Mononuclear cell (primary cell): ENCODE results near the gene BARHL2. TPM values are rescaled to one million over a fixed set of nuclear protein-coding genes. Genes with fewer than 3 reads are reported as not detected.

Source experiments
- H3K27me3 ChIP-seq: 2 replicates; pipeline ENCODE4 v1.6.0; 2011; ENCODE audit warnings: low read length, control low read depth; ENCODE audit not compliant: insufficient read depth
- H3K4me1 ChIP-seq: 2 replicates; pipeline ENCODE4 v1.5.1; 2011; ENCODE audit warnings: mild to moderate bottlenecking, low read length, control low read depth; ENCODE audit not compliant: insufficient read depth
- H3K4me3 ChIP-seq: 2 replicates; pipeline ENCODE4 v1.5.1; 2011; ENCODE audit warnings: mild to moderate bottlenecking, low read length, moderate library complexity
- H3K9me3 ChIP-seq: 2 replicates; pipeline ENCODE4 v1.5.1; 2011; ENCODE audit warnings: low read depth, mild to moderate bottlenecking, control low read depth, low read length
- total RNA-seq: library from RNA; depleted of rRNA; stranded (reverse); fragments of >200 nt; gene quantifications from one replicate; pipeline ENCODE4 v1.2.3, GENCODE V29; 2012

The BARHL2 gene
- total RNA-seq, 1 donor: not detected

- H3K4me3 ChIP-seq: no peak overlapping the region
- H3K27me3 ChIP-seq: peaks cover 98% of the 10 kb centered on the region
- H3K9me3 ChIP-seq: no peaks in the 10 kb centered on the region
- peaks cover 13% of the 10 kb centered on the region for H3K4me1 ChIP-seq
These were observed 8.8 kb downstream of the BARHL2 start for GRCh38 chr1:90708236-90708786.

- Histone ChIP-seq H3K27me3 (peaks cover 94% of the 10 kb centered on the region), H3K4me1 (peaks cover 13% of the 10 kb centered on the region), H3K9me3 (no peaks in the 10 kb centered on the region), H3K4me3 (no peak overlapping the region)
These were observed 9.8 kb downstream of the BARHL2 start for GRCh38 chr1:90707363-90707710.

- no peaks in the 10 kb centered on the region for H3K9me3 ChIP-seq
- H3K4me3 ChIP-seq: no peak overlapping the region
- H3K4me1 ChIP-seq: peaks cover 13% of the 10 kb centered on the region
- H3K27me3 ChIP-seq: peaks cover 93% of the 10 kb centered on the region
These were observed 10.4 kb downstream of the BARHL2 start for GRCh38 chr1:90706437-90707362.

- Histone ChIP-seq H3K4me3 (no peak overlapping the region), H3K4me1 (peaks cover 13% of the 10 kb centered on the region), H3K27me3 (peaks cover 91% of the 10 kb centered on the region), H3K9me3 (no peaks in the 10 kb centered on the region)
These were observed 11.1 kb downstream of the BARHL2 start for GRCh38 chr1:90705956-90706355.

GRCh38 chr1:90704817-90705216 lies 12.3 kb downstream of the BARHL2 start:
- peaks cover 13% of the 10 kb centered on the region for H3K4me1 ChIP-seq
- H3K4me3 ChIP-seq: no peak overlapping the region
- no peaks in the 10 kb centered on the region for H3K9me3 ChIP-seq
- peaks cover 91% of the 10 kb centered on the region for H3K27me3 ChIP-seq

GRCh38 chr1:90694846-90695245 lies 22.3 kb downstream of the BARHL2 start:
- peaks cover 49% of the 10 kb centered on the region for H3K27me3 ChIP-seq
- no peak overlapping the region for H3K4me3 ChIP-seq
- no peaks in the 10 kb centered on the region for H3K9me3 ChIP-seq
- no peaks in the 10 kb centered on the region for H3K4me1 ChIP-seq

- Histone ChIP-seq H3K4me3 (no peak overlapping the region), H3K4me1 (no peaks in the 10 kb centered on the region), H3K9me3 (no peaks in the 10 kb centered on the region), H3K27me3 (peaks cover 22% of the 10 kb centered on the region)
These were observed 29.4 kb downstream of the BARHL2 start for GRCh38 chr1:90687747-90688146.

- H3K4me3 ChIP-seq: no peak overlapping the region
These were observed 41.8 kb downstream of the BARHL2 start for GRCh38 chr1:90675161-90675847.

GRCh38 chr1:90671741-90672140 lies 45.4 kb downstream of the BARHL2 start:
- no peaks in the 10 kb centered on the region for H3K4me1 ChIP-seq
- peaks cover 14% of the 10 kb centered on the region for H3K27me3 ChIP-seq
- no peak overlapping the region for H3K4me3 ChIP-seq
- H3K9me3 ChIP-seq: peaks cover 22% of the 10 kb centered on the region

More at GRCh38 chr1:90675161-90675847, 41.8 kb downstream of the BARHL2 start:
- Histone ChIP-seq H3K9me3 (peaks cover 23% of the 10 kb centered on the region), H3K4me1 (no peaks in the 10 kb centered on the region), H3K27me3 (peaks cover 26% of the 10 kb centered on the region)

- H3K4me1 ChIP-seq: no peaks in the 10 kb centered on the region
- no peak overlapping the region for H3K4me3 ChIP-seq
- peaks cover 17% of the 10 kb centered on the region for H3K9me3 ChIP-seq
- peaks cover 13% of the 10 kb centered on the region for H3K27me3 ChIP-seq
These were observed 45.9 kb downstream of the BARHL2 start for GRCh38 chr1:90671251-90671650.
